Osteoblast (primary cell): Measurements from ENCODE around the gene RFX2. TPM values are rescaled to one million over a fixed set of nuclear protein-coding genes. Genes with fewer than 3 reads are reported as not detected.

Source experiments
- DNase-seq: peaks from one replicate; pipeline ENCODE4 v3.0.0; 2011; ENCODE audit warnings: low spot score, mixed read lengths; ENCODE audit not compliant: insufficient read length; ENCODE audit errors: missing footprints
- H2AFZ ChIP-seq: 2 replicates; pipeline ENCODE4 v1.6.0; 2011; ENCODE audit warnings: mild to moderate bottlenecking, low read length
- H3K27ac ChIP-seq: 2 replicates; pipeline ENCODE4 v1.5.1; 2011; ENCODE audit warnings: mild to moderate bottlenecking, low read depth, low read length, moderate library complexity
- H3K27me3 ChIP-seq: 2 replicates; pipeline ENCODE4 v1.6.0; 2012; ENCODE audit warnings: mild to moderate bottlenecking, control low read depth, inconsistent platforms, low read length, moderate library complexity; ENCODE audit not compliant: insufficient read depth
- H3K36me3 ChIP-seq: 2 replicates; pipeline ENCODE4 v1.5.1; 2011; ENCODE audit warnings: mild to moderate bottlenecking, low read length, control low read depth, moderate library complexity; ENCODE audit not compliant: insufficient read depth
- H3K4me1 ChIP-seq: 2 replicates; pipeline ENCODE4 v1.5.1; 2011; ENCODE audit warnings: mild to moderate bottlenecking, low read length, control low read depth, moderate library complexity; ENCODE audit not compliant: insufficient read depth
- H3K4me2 ChIP-seq: 2 replicates; pipeline ENCODE4 v1.6.0; 2011; ENCODE audit warnings: mild to moderate bottlenecking, low read length; ENCODE audit not compliant: insufficient read depth
- H3K4me3 ChIP-seq: fragments of 200-600 bp; sonication (generic); 3 replicates; pipeline ENCODE4 v1.5.1; 2012; ENCODE audit warnings: mild to moderate bottlenecking, low read length, inconsistent platforms; ENCODE audit not compliant: insufficient read depth
- H3K79me2 ChIP-seq: 2 replicates; pipeline ENCODE4 v1.6.0; 2012; ENCODE audit warnings: mild to moderate bottlenecking, low read length, control low read depth, inconsistent platforms; ENCODE audit not compliant: insufficient read depth
- H3K9me3 ChIP-seq: 2 replicates; pipeline ENCODE4 v1.5.1; 2011; ENCODE audit warnings: low read depth, low read length, control low read depth
- H4K20me1 ChIP-seq: 2 replicates; pipeline ENCODE4 v1.6.0; 2012; ENCODE audit warnings: mild to moderate bottlenecking, low read length, control low read depth; ENCODE audit not compliant: insufficient read depth
- CTCF ChIP-seq: IDR thresholded peaks from 2 replicates; pipeline ENCODE4 v1.5.1; 2011; ENCODE audit warnings: mild to moderate bottlenecking, low read depth, low read length, moderate library complexity; ENCODE audit errors: extremely low read depth
- total RNA-seq: library from RNA; depleted of rRNA; stranded (reverse); fragments of >200 nt; gene quantifications from 2 replicates; pipeline ENCODE4 v1.2.3, GENCODE V29; 2012

RFX2 gene
- total RNA-seq, 1 donor: 6.2 TPM

GRCh38 chr19:6138511-6138910, 28.2 kb upstream of the RFX2 start:
- Histone ChIP-seq H3K27ac (no peak overlapping the region), H3K4me1 (no peaks in the 10 kb centered on the region), H4K20me1 (no peaks in the 10 kb centered on the region), H3K36me3 (no peaks in the 10 kb centered on the region), H3K4me3 (no peak overlapping the region), H2AFZ (no peak overlapping the region), H3K79me2 (no peaks in the 10 kb centered on the region), H3K9me3 (no peaks in the 10 kb centered on the region), H3K4me2 (no peak overlapping the region), H3K27me3 (no peaks in the 10 kb centered on the region)
- no peak for TF ChIP-seq CTCF
- DNase-seq: no peak

GRCh38 chr19:6138066-6138465, 27.8 kb upstream of the RFX2 start:
- no peaks in the 10 kb centered on the region for H3K27me3 ChIP-seq
- no peak overlapping the region for H3K27ac ChIP-seq
- TF ChIP-seq CTCF: no peak
- no peaks in the 10 kb centered on the region for H3K79me2 ChIP-seq
- H4K20me1 ChIP-seq: no peaks in the 10 kb centered on the region
- H3K4me3 ChIP-seq: no peak overlapping the region
- no peak overlapping the region for H2AFZ ChIP-seq
- no peaks in the 10 kb centered on the region for H3K4me1 ChIP-seq
- no peak overlapping the region for H3K4me2 ChIP-seq
- no peaks in the 10 kb centered on the region for H3K9me3 ChIP-seq
- H3K36me3 ChIP-seq: no peaks in the 10 kb centered on the region
- no peak for DNase-seq

- Histone ChIP-seq H2AFZ (no peak overlapping the region), H4K20me1 (no peaks in the 10 kb centered on the region), H3K4me1 (no peaks in the 10 kb centered on the region), H3K9me3 (no peaks in the 10 kb centered on the region), H3K79me2 (no peaks in the 10 kb centered on the region), H3K27ac (no peak overlapping the region), H3K4me2 (no peak overlapping the region), H3K4me3 (no peak overlapping the region), H3K36me3 (no peaks in the 10 kb centered on the region), H3K27me3 (peaks cover 5% of the 10 kb centered on the region)
- no peak for TF ChIP-seq CTCF
- no peak for DNase-seq
Observed at GRCh38 chr19:6133231-6133630, 22.9 kb upstream of the RFX2 start.

- H3K27ac ChIP-seq: no peak overlapping the region
- H4K20me1 ChIP-seq: no peaks in the 10 kb centered on the region
- no peaks in the 10 kb centered on the region for H3K9me3 ChIP-seq
- H2AFZ ChIP-seq: no peak overlapping the region
- no peak for TF ChIP-seq CTCF
- H3K4me3 ChIP-seq: no peak overlapping the region
- no peaks in the 10 kb centered on the region for H3K79me2 ChIP-seq
- H3K36me3 ChIP-seq: no peaks in the 10 kb centered on the region
- H3K4me2 ChIP-seq: no peak overlapping the region
- peaks cover 5% of the 10 kb centered on the region for H3K27me3 ChIP-seq
- no peak for DNase-seq
- H3K4me1 ChIP-seq: no peaks in the 10 kb centered on the region
Observed at GRCh38 chr19:6132482-6132881, 22.2 kb upstream of the RFX2 start.
